ENCODE measurements around the gene WDR93. TPM values are rescaled to one million over a fixed set of nuclear protein-coding genes. Genes with fewer than 3 reads are reported as not detected.
"Not testable (repeated sequence)": the region's sequence is repeated elsewhere in the genome, so short reads cannot be mapped to it uniquely, and the experiment has no call there.

WDR93 gene
- total and polyA plus RNA-seq, 10 donors, result 0.09 to 0.11 TPM; not detected in 8

DNA sequence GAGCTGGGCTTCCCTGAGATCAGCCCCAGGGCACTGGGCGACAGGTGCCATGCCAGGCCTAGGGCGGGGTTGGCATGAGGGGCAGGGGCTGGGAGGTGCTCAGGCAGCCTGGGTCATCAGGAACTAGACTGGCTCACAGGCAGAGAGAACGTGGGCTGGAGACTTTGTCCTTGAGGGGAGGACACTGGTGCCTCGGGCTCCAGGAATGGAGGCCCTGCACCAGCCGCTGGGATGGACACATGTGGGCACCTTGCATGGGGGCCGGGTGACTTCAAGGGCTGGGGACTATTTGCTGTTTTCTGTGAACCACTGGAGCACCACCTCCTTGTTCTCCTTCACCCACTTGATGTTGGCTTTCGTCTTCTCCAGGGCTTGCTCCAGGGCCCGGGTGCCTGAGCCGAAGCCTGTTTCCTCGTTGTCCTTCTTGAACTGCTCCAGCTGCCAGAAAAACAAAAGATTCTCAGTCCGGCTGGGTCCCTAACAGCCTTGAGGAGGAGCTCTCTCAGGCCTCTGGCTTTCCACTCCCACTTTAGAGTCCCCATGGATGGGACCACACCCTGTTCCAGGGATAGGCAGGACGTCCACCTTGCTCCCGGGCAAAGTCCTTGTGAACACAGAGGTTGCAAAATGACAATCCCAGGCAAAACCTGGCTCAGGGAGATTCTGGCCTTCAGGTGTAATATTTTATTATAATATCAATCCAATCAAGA lies 94.6 kb downstream of the WDR93 start:
- DNase-seq, result peak; percentile 34
- Histone ChIP-seq H3K4me3 (no peak overlapping the region), H3K9me3 (peaks cover 0 to 17% (median 10%) of the 10 kb centered on the region in 8 donors), H3K27me3 (replicated peaks in 1 of 7) (peaks cover 0 to 8% (median 0%) of the 10 kb centered on the region in 7 donors), H3K4me1 (peaks cover 0 to 35% (median 17%) of the 10 kb centered on the region in 6 donors), H3K36me3 (peaks cover 0 to 49% (median 0%) of the 10 kb centered on the region in 6 donors), H3K27ac (no peak overlapping the region)
- intact Hi-C loops (cut with DNase I; ENCODE audit: low total_unique reads), result no loop called here
- TF ChIP-seq POLR2A (IDR thresholded peaks at IDR 0.05), result no peak
- no peak for TF ChIP-seq POLR2AphosphoS5 (IDR thresholded peaks at IDR 0.05)
- TF ChIP-seq CTCF (IDR thresholded peaks at IDR 0.05 in 8 of 11, conservative IDR thresholded peaks at IDR 0.05 in 3 of 11), result no peak
- WGBS, 5 donors, result 77 to 86% (median 83%) methylated on average over 10 to 13 of the region's 13 CpGs

DNA sequence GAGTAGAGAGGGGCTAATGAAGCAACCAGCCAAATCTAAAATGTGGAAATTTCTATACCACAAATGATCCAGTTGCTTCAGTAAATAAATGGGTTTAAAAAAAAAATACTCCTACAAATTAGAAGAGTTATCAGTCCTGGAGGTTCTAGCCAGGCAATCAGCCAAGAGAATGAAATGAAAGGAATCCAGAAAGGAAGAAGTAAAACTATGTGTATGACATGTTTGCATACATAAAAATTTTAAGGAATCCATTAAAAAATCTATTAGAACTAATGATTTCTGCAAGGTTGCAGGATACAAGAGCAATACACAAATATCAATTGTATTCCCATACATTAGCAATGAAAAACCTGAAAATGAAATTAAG lies 95.1 kb downstream of the WDR93 start:
- H3K36me3 ChIP-seq, result peaks cover 0 to 55% (median 0%) of the 10 kb centered on the region in 6 donors
- no peak for DNase-seq
- H3K27ac ChIP-seq, result no peak overlapping the region
- no peak overlapping the region for H3K4me3 ChIP-seq
- intact Hi-C loops (cut with DNase I; ENCODE audit: low total_unique reads), result no loop called here
- H3K9me3 ChIP-seq, result peaks cover 0 to 17% (median 10%) of the 10 kb centered on the region in 8 donors
- H3K27me3 ChIP-seq (replicated peaks in 1 of 7), result peaks cover 0 to 2% (median 0%) of the 10 kb centered on the region in 7 donors
- TF ChIP-seq POLR2A (IDR thresholded peaks at IDR 0.05), result no peak
- TF ChIP-seq CTCF (IDR thresholded peaks at IDR 0.05 in 8 of 11, conservative IDR thresholded peaks at IDR 0.05 in 3 of 11), result no peak
- no peak for TF ChIP-seq POLR2AphosphoS5 (IDR thresholded peaks at IDR 0.05)
- peaks cover 0 to 30% (median 14%) of the 10 kb centered on the region in 6 donors for H3K4me1 ChIP-seq

GRCh38 chr15:89787944-89788343 lies 97.3 kb downstream of the WDR93 start:
- Histone ChIP-seq H3K36me3 (peaks cover 0 to 77% (median 2%) of the 10 kb centered on the region in 6 donors), H3K27me3 (replicated peaks in 1 of 7) (no peaks in the 10 kb centered on the region), H3K9me3 (peaks cover 0 to 17% (median 10%) of the 10 kb centered on the region in 8 donors), H3K4me3 (no peak overlapping the region), H3K27ac (no peak overlapping the region), H3K4me1 (peaks cover 0 to 9% (median 0%) of the 10 kb centered on the region in 6 donors)
- no peak for DNase-seq
- WGBS, 5 donors, result 91 to 98% (median 93%) methylated on average over 3 of the region's 3 CpGs
- TF ChIP-seq CTCF (IDR thresholded peaks at IDR 0.05 in 8 of 11, conservative IDR thresholded peaks at IDR 0.05 in 3 of 11) (no peak), POLR2AphosphoS5 (IDR thresholded peaks at IDR 0.05) (no peak), POLR2A (IDR thresholded peaks at IDR 0.05) (no peak)
- intact Hi-C loops (cut with DNase I; ENCODE audit: low total_unique reads), result no loop called here

GRCh38 chr15:89788585-89788984 lies 98.0 kb downstream of the WDR93 start:
- intact Hi-C loops (cut with DNase I; ENCODE audit: low total_unique reads), result not testable (repeated sequence)
- 96 to 98% (median 98%) methylated on average over 4 of the region's 4 CpGs for WGBS, 5 donors
- DNase-seq, result peak; percentile 9

More at GRCh38 chr15:89788585-89788984, 98.0 kb downstream of the WDR93 start:
- not testable (repeated sequence) for H3K4me3 ChIP-seq; H3K27ac ChIP-seq; H3K4me1 ChIP-seq; H3K27me3 ChIP-seq (replicated peaks in 1 of 7)
- H3K9me3 ChIP-seq, result peaks cover 0 to 17% (median 10%) of the 10 kb centered on the region in 8 donors
- peaks cover 0 to 82% (median 2%) of the 10 kb centered on the region in 6 donors for H3K36me3 ChIP-seq

All from spleen (tissue), 11 donors.